ENCODE results near the gene PATE2. TPM values are rescaled to one million over a fixed set of nuclear protein-coding genes. Genes with fewer than 3 reads are reported as not detected.

PATE2 gene
- total and polyA plus RNA-seq, 2 of the 4 experiments (the other 2 are of a cell fraction), result not detected

GRCh38 chr11:125799808-125800207 is 21.2 kb upstream of the PATE2 start:
- BruUV-seq (replicated peaks), result no TSS peak
- Histone ChIP-seq H3K9me3 (ENCODE audit: control insufficient read depth, insufficient read depth, low read length) (peaks cover 2% of the 10 kb centered on the region), H2BK20ac (ENCODE audit: low read depth, low read length) (no peak overlapping the region), H3K27ac (ENCODE audit: insufficient read depth, low read length) (no peak overlapping the region), H3K23ac (ENCODE audit: low read depth, low read length) (no peak overlapping the region), H2AK9ac (replicated peaks; ENCODE audit: low read depth, low read length, poor library complexity) (no peak overlapping the region), H3K14ac (replicated peaks; ENCODE audit: low read depth, low read length) (no peak overlapping the region), H3K4me1 (ENCODE audit: control insufficient read depth, insufficient read depth, low read length) (no peaks in the 10 kb centered on the region), H3K4ac (ENCODE audit: low read depth, low read length) (no peak overlapping the region), H3K18ac (ENCODE audit: low read depth, low read length) (no peak overlapping the region), H3K79me1 (ENCODE audit: low read depth in 1 of 2, low read length in 2 of 2) (no peaks in the 10 kb centered on the region), H4K5ac (ENCODE audit: low read depth, low read length) (no peak overlapping the region), H3K9me1 (ENCODE audit: insufficient read depth, low read length) (no peaks in the 10 kb centered on the region), H3K36me3 (ENCODE audit: control insufficient read depth, insufficient read depth, low read length) (no peaks in the 10 kb centered on the region), H3K4me2 (ENCODE audit: low read depth, low read length) (no peak overlapping the region), H4K8ac (ENCODE audit: low read depth in 2 of 2, low read length in 2 of 2) (no peak overlapping the region), H3K9ac (ENCODE audit: low read depth, low read length) (no peak overlapping the region), H2BK15ac (ENCODE audit: low read depth, low read length) (no peak overlapping the region), H4K20me1 (ENCODE audit: insufficient read depth, low read length) (no peaks in the 10 kb centered on the region), H2AK5ac (ENCODE audit: low read depth, low read length) (no peak overlapping the region), H2BK120ac (ENCODE audit: low read depth, low read length) (no peak overlapping the region), H3K27me3 (ENCODE audit: control insufficient read depth, insufficient read depth, low read length) (no peaks in the 10 kb centered on the region), H3K56ac (ENCODE audit: extremely low read depth, insufficient read depth, low read length) (no peak overlapping the region), H4K91ac (ENCODE audit: insufficient read depth, low read depth, low read length) (no peak overlapping the region), H3K4me3 (ENCODE audit: insufficient read depth, low read depth, low read length) (no peak overlapping the region), H2BK5ac (ENCODE audit: low read depth, low read length, poor library complexity, severe bottlenecking) (no peak overlapping the region), H2AFZ (replicated peaks; ENCODE audit: low read length, poor library complexity) (no peak overlapping the region)
- in situ Hi-C loops (cut with MboI; ENCODE audit: low sequenced_read_pairs) (no loop called here), intact Hi-C loops (cut with micrococcal nuclease) (no loop called here), dilution Hi-C loops (cut with HindIII; ENCODE audit: low sequenced_read_pairs, unreplicated experiment) (no loop called here)
- ChIA-PET CTCF (no interaction called here), POLR2A (ENCODE audit: unreplicated experiment) (no interaction called here)
- DNase-seq (no peak), ATAC-seq (ENCODE audit: low read depth) (no peak)
- TF ChIP-seq RCOR1 (IDR thresholded peaks at IDR 0.05; ENCODE audit: insufficient replicate concordance, low read length), result no peak
- no CpG with 5 or more reads among the region's 2 CpGs for WGBS, 2 experiments (ENCODE audit: extremely low coverage in 2 of 2, insufficient read length in 1 of 2)
